WTC11 (cell line): Measurements from ENCODE around the gene CDH2. TPM values are rescaled to one million over a fixed set of nuclear protein-coding genes. Genes with fewer than 3 reads are reported as not detected.

ENCODE experiments used
- ATAC-seq: fragments of 200-7000 bp; cut with Tn5 transposase; 2 replicates; pipeline ENCODE4 v1.10.0; 2021; ENCODE audit warnings: mild to moderate bottlenecking, moderate library complexity
- CTCF ChIA-PET: fragments of 300-600 bp; sonication (Branson Sonifier 250); formaldehyde crosslinking; loops from one replicate; lab custom pipeline; 2021; ENCODE audit warnings: antibody characterized with exemption; lab: Charles Lee
- POLR2A ChIA-PET: fragments of 350-600 bp; sonication (Branson Sonifier 250); formaldehyde crosslinking; loops from one replicate; lab custom pipeline; 2021; ENCODE audit warnings: antibody characterized with exemption; lab: Charles Lee
- DNase-seq: peaks from one replicate; pipeline ENCODE4 v3.0.0; 2021; ENCODE audit warnings: low spot score
- H3K27ac Mint-ChIP-seq: 2 replicates; pipeline ENCODE4 v1.8.0; 2021; ENCODE audit warnings: mixed read lengths
- H3K27me3 Mint-ChIP-seq: 2 replicates; pipeline ENCODE4 v1.8.0; 2021; ENCODE audit warnings: low read depth, mild to moderate bottlenecking, moderate library complexity, mixed read lengths
- H3K36me3 Mint-ChIP-seq: 2 replicates; pipeline ENCODE4 v1.8.0; 2021; ENCODE audit warnings: mixed read lengths
- H3K4me1 Mint-ChIP-seq: 2 replicates; pipeline ENCODE4 v1.8.0; 2022; ENCODE audit warnings: mixed read lengths
- H3K4me3 Mint-ChIP-seq: 2 replicates; pipeline ENCODE4 v1.8.0; 2021; ENCODE audit warnings: mild to moderate bottlenecking, moderate library complexity, mixed read lengths
- H3K9me3 Mint-ChIP-seq: 2 replicates; pipeline ENCODE4 v1.8.0; 2021; ENCODE audit warnings: mixed read lengths
- ATF6 ChIP-seq: sonication (generic); formaldehyde crosslinking; IDR thresholded peaks from 2 replicates; pipeline ENCODE4 v1.8.1; 2023; ENCODE audit warnings: mild to moderate bottlenecking, missing genetic modification reagents
- CBFB ChIP-seq: sonication (generic); formaldehyde crosslinking; IDR thresholded peaks from 2 replicates; pipeline ENCODE4 v1.8.1; 2022; ENCODE audit warnings: mild to moderate bottlenecking, low read depth, missing genetic modification reagents
- CDX4 ChIP-seq: fragments of 250-450 bp; sonication (Bioruptor Pico); IDR thresholded peaks from 2 replicates; pipeline ENCODE4 v1.9.0; 2021; ENCODE audit warnings: moderate library complexity, mild to moderate bottlenecking, inconsistent platforms, borderline replicate concordance
- EMX1 ChIP-seq: fragments of 250-450 bp; sonication (Bioruptor Pico); IDR thresholded peaks from 2 replicates; pipeline ENCODE4 v1.8.0; 2021; ENCODE audit warnings: mild to moderate bottlenecking
- FOXP1 ChIP-seq: sonication (generic); formaldehyde crosslinking; IDR thresholded peaks from 2 replicates; pipeline ENCODE4 v1.8.0; 2022; ENCODE audit warnings: missing genetic modification reagents, mild to moderate bottlenecking, moderate library complexity, borderline replicate concordance
- GABPB1 ChIP-seq: sonication (generic); formaldehyde crosslinking; IDR thresholded peaks from 2 replicates; pipeline ENCODE4 v1.8.1; 2023; ENCODE audit warnings: mild to moderate bottlenecking, missing genetic modification reagents
- GRHL2 ChIP-seq: fragments of 250-450 bp; sonication (Bioruptor Pico); IDR thresholded peaks from 2 replicates; pipeline ENCODE4 v1.8.0; 2022; ENCODE audit warnings: mild to moderate bottlenecking, moderate library complexity; ENCODE audit not compliant: insufficient replicate concordance, severe bottlenecking
- HMGXB4 ChIP-seq: sonication (generic); formaldehyde crosslinking; IDR thresholded peaks from 2 replicates; pipeline ENCODE4 v1.8.1; 2023; ENCODE audit warnings: mild to moderate bottlenecking, moderate library complexity, missing genetic modification reagents
- JUN ChIP-seq: sonication (generic); formaldehyde crosslinking; IDR thresholded peaks from 2 replicates; pipeline ENCODE4 v1.8.0; 2023; ENCODE audit warnings: mild to moderate bottlenecking, missing genetic modification reagents
- KAT7 ChIP-seq: sonication (generic); formaldehyde crosslinking; IDR thresholded peaks from 2 replicates; pipeline ENCODE4 v1.8.1; 2023; ENCODE audit warnings: missing genetic modification reagents, mild to moderate bottlenecking, borderline replicate concordance
- MLX ChIP-seq: sonication (generic); formaldehyde crosslinking; IDR thresholded peaks from 2 replicates; pipeline ENCODE4 v1.8.1; 2023; ENCODE audit warnings: mild to moderate bottlenecking, missing genetic modification reagents, moderate library complexity
- MXD4 ChIP-seq: fragments of 250-450 bp; sonication (Bioruptor Pico); IDR thresholded peaks from 2 replicates; pipeline ENCODE4 v1.8.0; 2021; ENCODE audit warnings: mild to moderate bottlenecking, moderate library complexity, borderline replicate concordance
- NFATC4 ChIP-seq: fragments of 250-450 bp; sonication (Bioruptor Pico); IDR thresholded peaks from 2 replicates; pipeline ENCODE4 v1.9.0; 2021; ENCODE audit warnings: mild to moderate bottlenecking
- NFYB ChIP-seq: sonication (generic); formaldehyde crosslinking; conservative IDR thresholded peaks from 2 replicates; pipeline ENCODE4 v1.8.0; 2022; ENCODE audit warnings: low read depth, missing genetic modification reagents
- NR1H2 ChIP-seq: sonication (generic); formaldehyde crosslinking; IDR thresholded peaks from 2 replicates; pipeline ENCODE4 v1.9.0; 2021; ENCODE audit warnings: mild to moderate bottlenecking, moderate library complexity, missing genetic modification reagents
- NR3C1 ChIP-seq: sonication (generic); formaldehyde crosslinking; conservative IDR thresholded peaks from 2 replicates; pipeline ENCODE4 v1.8.1; 2023; ENCODE audit warnings: low read depth, mild to moderate bottlenecking, missing genetic modification reagents
- RORB ChIP-seq: fragments of 250-450 bp; sonication (Bioruptor Pico); IDR thresholded peaks from 2 replicates; pipeline ENCODE4 v1.9.0; 2021; ENCODE audit warnings: mild to moderate bottlenecking
- SMAD3 ChIP-seq: sonication (generic); formaldehyde crosslinking; IDR thresholded peaks from 2 replicates; pipeline ENCODE4 v1.8.0; 2022; ENCODE audit warnings: missing genetic modification reagents, mild to moderate bottlenecking, borderline replicate concordance
- TEAD4 ChIP-seq: sonication (generic); formaldehyde crosslinking; IDR thresholded peaks from 2 replicates; pipeline ENCODE4 v1.8.0; 2022; ENCODE audit warnings: mild to moderate bottlenecking, missing genetic modification reagents
- ZNF121 ChIP-seq: sonication (generic); formaldehyde crosslinking; IDR thresholded peaks from 2 replicates; pipeline ENCODE4 v1.8.0; 2023; ENCODE audit warnings: missing genetic modification reagents
- ZNF396 ChIP-seq: fragments of 250-450 bp; sonication (Bioruptor Pico); IDR thresholded peaks from 2 replicates; pipeline ENCODE4 v1.8.0; 2021; ENCODE audit warnings: mild to moderate bottlenecking, moderate library complexity, borderline replicate concordance
- total RNA-seq: library from RNA; stranded (reverse); gene quantifications from 3 replicates; pipeline ENCODE4 v1.2.3, GENCODE V29; 2021
- TF ChIP-seq, protein P1 (sequence below): sonication (generic); formaldehyde crosslinking; IDR thresholded peaks from 2 replicates; pipeline ENCODE4 v1.8.1; 2023; ENCODE audit warnings: mild to moderate bottlenecking, missing genetic modification reagents, moderate library complexity
- TF ChIP-seq, protein P2 (sequence below): sonication (generic); formaldehyde crosslinking; IDR thresholded peaks from 2 replicates; pipeline ENCODE4 v1.8.1; 2023; ENCODE audit warnings: mild to moderate bottlenecking, missing genetic modification reagents
- TF ChIP-seq, protein P3 (sequence below): fragments of 250-450 bp; sonication (Bioruptor Pico); IDR thresholded peaks from 2 replicates; pipeline ENCODE4 v1.9.0; 2021; ENCODE audit warnings: mild to moderate bottlenecking

Gene CDH2
- total RNA-seq, 1 experiment from 2014 or later = 17.3 TPM

GRCh38 chr18:28045880-28046279, 131.1 kb downstream of the CDH2 start (continued):
- TF ChIP-seq, protein P1, sequence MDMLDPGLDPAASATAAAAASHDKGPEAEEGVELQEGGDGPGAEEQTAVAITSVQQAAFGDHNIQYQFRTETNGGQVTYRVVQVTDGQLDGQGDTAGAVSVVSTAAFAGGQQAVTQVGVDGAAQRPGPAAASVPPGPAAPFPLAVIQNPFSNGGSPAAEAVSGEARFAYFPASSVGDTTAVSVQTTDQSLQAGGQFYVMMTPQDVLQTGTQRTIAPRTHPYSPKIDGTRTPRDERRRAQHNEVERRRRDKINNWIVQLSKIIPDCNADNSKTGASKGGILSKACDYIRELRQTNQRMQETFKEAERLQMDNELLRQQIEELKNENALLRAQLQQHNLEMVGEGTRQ (CRISPR knock-in tag) = no peak
- no peak for TF ChIP-seq CBFB

- Mint-ChIP-seq H3K27ac (peak overlapping the region; percentile 50), H3K4me1 (peaks cover 40% of the 10 kb centered on the region), H3K27me3 (no peaks in the 10 kb centered on the region), H3K36me3 (no peaks in the 10 kb centered on the region)
- ChIA-PET CTCF (interaction anchor here (1.1 kb wide), 1 partner anchor 9 kb away, joined by 3 read pairs; no protein-coding TSS in a partner anchor), POLR2A (no interaction called here)
- DNase-seq (no peak), ATAC-seq (peak; percentile 65)
- TF ChIP-seq CDX4 (CRISPR knock-in tag) (no peak), GRHL2 (CRISPR knock-in tag) (no peak), EMX1 (CRISPR knock-in tag) (no peak), TEAD4 (no peak)
- TF ChIP-seq, all 79 proteins: peak for 0
- Mint-ChIP-seq H3K9me3 (no peaks in the 10 kb centered on the region), H3K4me3 (no peak overlapping the region)
These were observed 131.6 kb downstream of the CDH2 start for GRCh38 chr18:28045176-28045810.

- ChIA-PET POLR2A (no interaction called here), CTCF (interaction anchor here (1.2 kb wide), 1 partner anchor 8 kb away, joined by 3 read pairs; no protein-coding TSS in a partner anchor)
- Mint-ChIP-seq H3K27me3 (no peaks in the 10 kb centered on the region), H3K9me3 (no peaks in the 10 kb centered on the region), H3K4me1 (peaks cover 35% of the 10 kb centered on the region), H3K36me3 (no peaks in the 10 kb centered on the region), H3K4me3 (no peak overlapping the region), H3K27ac (no peak overlapping the region)
- no peak for DNase-seq
- no peak for ATAC-seq
- TF ChIP-seq ZNF121 = no peak
- no peak for TF ChIP-seq MXD4 (CRISPR knock-in tag)
- TF ChIP-seq, protein P2, sequence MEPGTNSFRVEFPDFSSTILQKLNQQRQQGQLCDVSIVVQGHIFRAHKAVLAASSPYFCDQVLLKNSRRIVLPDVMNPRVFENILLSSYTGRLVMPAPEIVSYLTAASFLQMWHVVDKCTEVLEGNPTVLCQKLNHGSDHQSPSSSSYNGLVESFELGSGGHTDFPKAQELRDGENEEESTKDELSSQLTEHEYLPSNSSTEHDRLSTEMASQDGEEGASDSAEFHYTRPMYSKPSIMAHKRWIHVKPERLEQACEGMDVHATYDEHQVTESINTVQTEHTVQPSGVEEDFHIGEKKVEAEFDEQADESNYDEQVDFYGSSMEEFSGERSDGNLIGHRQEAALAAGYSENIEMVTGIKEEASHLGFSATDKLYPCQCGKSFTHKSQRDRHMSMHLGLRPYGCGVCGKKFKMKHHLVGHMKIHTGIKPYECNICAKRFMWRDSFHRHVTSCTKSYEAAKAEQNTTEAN (CRISPR knock-in tag) = no peak
- TF ChIP-seq GABPB1 (CRISPR knock-in tag) = no peak
- TF ChIP-seq NFYB (CRISPR knock-in tag) = no peak
- TF ChIP-seq FOXP1 (CRISPR knock-in tag) = no peak
- TF ChIP-seq NFATC4 = no peak
- no peak for TF ChIP-seq ATF6 (CRISPR knock-in tag)
- TF ChIP-seq, protein P3, sequence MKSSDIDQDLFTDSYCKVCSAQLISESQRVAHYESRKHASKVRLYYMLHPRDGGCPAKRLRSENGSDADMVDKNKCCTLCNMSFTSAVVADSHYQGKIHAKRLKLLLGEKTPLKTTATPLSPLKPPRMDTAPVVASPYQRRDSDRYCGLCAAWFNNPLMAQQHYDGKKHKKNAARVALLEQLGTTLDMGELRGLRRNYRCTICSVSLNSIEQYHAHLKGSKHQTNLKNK (CRISPR knock-in tag) = no peak
- TF ChIP-seq JUN (CRISPR knock-in tag) = no peak
- TF ChIP-seq EMX1 (CRISPR knock-in tag) = no peak
- TF ChIP-seq ZNF396 (CRISPR knock-in tag) = no peak
- TF ChIP-seq NR1H2 (CRISPR knock-in tag) = no peak
- TF ChIP-seq RORB (CRISPR knock-in tag) = no peak
- TF ChIP-seq MLX (CRISPR knock-in tag) = no peak
- TF ChIP-seq HMGXB4 (CRISPR knock-in tag) = no peak
- no peak for TF ChIP-seq KAT7 (CRISPR knock-in tag)
- no peak for TF ChIP-seq NR3C1
- no peak for TF ChIP-seq SMAD3 (CRISPR knock-in tag)
These were observed 132.9 kb downstream of the CDH2 start for GRCh38 chr18:28044036-28044435.
